Measurements from ENCODE around the gene TRPC3.

Gene TRPC3

GRCh38 chr4:121869841-121870822, 81.7 kb downstream of the TRPC3 start, which contains the start of gene BBS7:
TSS of gene BBS7 (minus strand) at chr4:121870474. CDS start at chr4:121870313, 161 bp downstream.
- DNase-seq = peak; percentile 87

- DNase-seq = no peak
Measured at GRCh38 chr4:121863799-121864198, 88.1 kb downstream of the TRPC3 start.

- no peak for DNase-seq
Measured at GRCh38 chr4:121861426-121861825, 90.4 kb downstream of the TRPC3 start.

- no peak for DNase-seq
Measured at GRCh38 chr4:121860121-121860520, 91.7 kb downstream of the TRPC3 start.

GRCh38 chr4:121851354-121851753, 100.5 kb downstream of the TRPC3 start:
- no peak for DNase-seq

- DNase-seq = no peak
Measured at GRCh38 chr4:121846662-121847061, 105.2 kb downstream of the TRPC3 start.

GRCh38 chr4:121842862-121843261, 109.0 kb downstream of the TRPC3 start:
- no peak for DNase-seq

- no peak for DNase-seq
Measured at GRCh38 chr4:121838136-121838535, 113.7 kb downstream of the TRPC3 start.

- no peak for DNase-seq
Measured at GRCh38 chr4:121829511-121829910, 122.3 kb downstream of the TRPC3 start.

All from NCI-H1436 treated with DMSO at 0.1 percent for 48 hours (cell line).